SK-N-SH treated with all-trans-retinoic acid at 6 μM for 48 hours (cell line): ENCODE data around the gene RNF168.

Experiments
- ARNTL ChIP-seq: fragments of 450-650 bp; formaldehyde crosslinking; IDR thresholded peaks from 2 replicates; pipeline ENCODE4 v1.5.0; 2020; ENCODE audit warnings: low read depth, mild to moderate bottlenecking, moderate library complexity, borderline replicate concordance
- BACH2 ChIP-seq: fragments of 250-450 bp; sonication (Bioruptor Pico); IDR thresholded peaks from 2 replicates; pipeline ENCODE4 v1.9.0; 2021; ENCODE audit warnings: mild to moderate bottlenecking, borderline replicate concordance
- GLIS3 ChIP-seq: fragments of 250-450 bp; sonication (Bioruptor Pico); IDR thresholded peaks from 2 replicates; pipeline ENCODE4 v1.5.0; 2020; ENCODE audit warnings: mild to moderate bottlenecking, moderate library complexity
- TOX ChIP-seq: fragments of 250-450 bp; sonication (Bioruptor Pico); IDR thresholded peaks from 2 replicates; pipeline ENCODE4 v1.8.0; 2021; ENCODE audit warnings: mild to moderate bottlenecking, moderate library complexity, borderline replicate concordance
- ZNF70 ChIP-seq: fragments of 450-650 bp; formaldehyde crosslinking; IDR thresholded peaks from 2 replicates; pipeline ENCODE4 v1.5.0; 2020; ENCODE audit warnings: mild to moderate bottlenecking, moderate library complexity
- TF ChIP-seq, protein P1 (sequence below): fragments of 250-450 bp; sonication (Bioruptor Pico); IDR thresholded peaks from 2 replicates; pipeline ENCODE4 v1.8.0; 2020; ENCODE audit warnings: mild to moderate bottlenecking, moderate library complexity, borderline replicate concordance
- TF ChIP-seq, protein P2 (sequence below): fragments of 250-450 bp; sonication (Bioruptor Pico); IDR thresholded peaks from 2 replicates; pipeline ENCODE4 v1.5.1; 2020; ENCODE audit warnings: low read depth, mild to moderate bottlenecking, moderate library complexity

DNA sequence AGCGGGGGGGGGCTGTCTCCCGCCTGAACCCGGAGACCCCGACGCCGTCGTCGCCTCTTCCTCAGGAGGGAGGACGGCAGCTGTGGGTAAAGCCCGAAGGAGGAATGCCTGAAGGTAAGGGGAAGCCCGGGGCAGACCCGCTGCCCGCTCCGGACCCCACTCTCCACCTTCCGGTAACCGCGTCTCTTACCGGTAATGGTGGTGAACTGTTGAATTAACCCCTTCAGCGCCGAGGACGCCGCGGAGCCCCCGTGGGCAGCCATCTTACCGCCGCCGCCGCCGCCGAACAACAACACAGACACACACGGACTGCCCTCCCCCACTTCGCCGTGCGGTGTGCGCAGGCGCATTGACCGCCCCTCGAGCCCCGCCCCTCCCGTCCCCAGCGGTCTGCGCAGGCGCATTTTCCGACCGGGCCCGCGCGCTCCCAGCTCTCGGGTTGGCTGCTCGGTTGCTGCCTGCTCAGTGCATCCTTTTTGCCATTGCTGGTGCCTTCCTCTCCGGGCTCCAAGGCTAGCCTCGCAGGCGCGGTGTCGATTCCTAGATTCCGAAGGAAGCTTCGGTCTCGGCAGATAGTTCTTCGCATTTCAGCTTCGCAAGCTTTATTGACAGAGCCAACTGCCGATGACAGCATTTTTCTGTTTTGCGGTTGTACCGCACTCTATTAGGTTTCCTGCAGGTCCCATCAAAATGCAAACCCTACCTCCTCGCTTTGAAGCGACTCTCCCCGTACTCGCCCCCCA, 71.3 kb downstream of the RNF168 start, which contains the start of gene UBXN7:
- TF ChIP-seq GLIS3 (no peak), BACH2 (no peak), TOX (CRISPR knock-in tag) (no peak), ARNTL (CRISPR knock-in tag) (no peak), ZNF70 (CRISPR knock-in tag) (no peak)
- TF ChIP-seq, protein P1, sequence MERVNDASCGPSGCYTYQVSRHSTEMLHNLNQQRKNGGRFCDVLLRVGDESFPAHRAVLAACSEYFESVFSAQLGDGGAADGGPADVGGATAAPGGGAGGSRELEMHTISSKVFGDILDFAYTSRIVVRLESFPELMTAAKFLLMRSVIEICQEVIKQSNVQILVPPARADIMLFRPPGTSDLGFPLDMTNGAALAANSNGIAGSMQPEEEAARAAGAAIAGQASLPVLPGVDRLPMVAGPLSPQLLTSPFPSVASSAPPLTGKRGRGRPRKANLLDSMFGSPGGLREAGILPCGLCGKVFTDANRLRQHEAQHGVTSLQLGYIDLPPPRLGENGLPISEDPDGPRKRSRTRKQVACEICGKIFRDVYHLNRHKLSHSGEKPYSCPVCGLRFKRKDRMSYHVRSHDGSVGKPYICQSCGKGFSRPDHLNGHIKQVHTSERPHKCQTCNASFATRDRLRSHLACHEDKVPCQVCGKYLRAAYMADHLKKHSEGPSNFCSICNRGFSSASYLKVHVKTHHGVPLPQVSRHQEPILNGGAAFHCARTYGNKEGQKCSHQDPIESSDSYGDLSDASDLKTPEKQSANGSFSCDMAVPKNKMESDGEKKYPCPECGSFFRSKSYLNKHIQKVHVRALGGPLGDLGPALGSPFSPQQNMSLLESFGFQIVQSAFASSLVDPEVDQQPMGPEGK (CRISPR knock-in tag), result no peak; the same call in 1 of the 2 replicates
- TF ChIP-seq, protein P2, sequence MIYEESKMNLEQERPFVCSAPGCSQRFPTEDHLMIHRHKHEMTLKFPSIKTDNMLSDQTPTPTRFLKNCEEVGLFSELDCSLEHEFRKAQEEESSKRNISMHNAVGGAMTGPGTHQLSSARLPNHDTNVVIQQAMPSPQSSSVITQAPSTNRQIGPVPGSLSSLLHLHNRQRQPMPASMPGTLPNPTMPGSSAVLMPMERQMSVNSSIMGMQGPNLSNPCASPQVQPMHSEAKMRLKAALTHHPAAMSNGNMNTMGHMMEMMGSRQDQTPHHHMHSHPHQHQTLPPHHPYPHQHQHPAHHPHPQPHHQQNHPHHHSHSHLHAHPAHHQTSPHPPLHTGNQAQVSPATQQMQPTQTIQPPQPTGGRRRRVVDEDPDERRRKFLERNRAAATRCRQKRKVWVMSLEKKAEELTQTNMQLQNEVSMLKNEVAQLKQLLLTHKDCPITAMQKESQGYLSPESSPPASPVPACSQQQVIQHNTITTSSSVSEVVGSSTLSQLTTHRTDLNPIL (CRISPR knock-in tag), result no peak
